Panc1 (cell line): ENCODE results near the gene OLFML3.

ENCODE experiments used
- POLR2AphosphoS5 ChIP-seq: IDR thresholded peaks from 2 replicates; pipeline ENCODE4 v1.6.1; 2012; ENCODE audit warnings: mild to moderate bottlenecking, low read depth, low read length, moderate library complexity
- SIN3A ChIP-seq: IDR thresholded peaks from 2 replicates; pipeline ENCODE4 v1.6.1; 2012; ENCODE audit warnings: low read depth, mild to moderate bottlenecking, low read length, moderate library complexity, borderline replicate concordance; ENCODE audit not compliant: insufficient read depth
- TF ChIP-seq, protein P1 (sequence below): fragments of 450-650 bp; IDR thresholded peaks from 2 replicates; pipeline ENCODE4 v1.5.1; 2017; ENCODE audit warnings: mild to moderate bottlenecking

DNA sequence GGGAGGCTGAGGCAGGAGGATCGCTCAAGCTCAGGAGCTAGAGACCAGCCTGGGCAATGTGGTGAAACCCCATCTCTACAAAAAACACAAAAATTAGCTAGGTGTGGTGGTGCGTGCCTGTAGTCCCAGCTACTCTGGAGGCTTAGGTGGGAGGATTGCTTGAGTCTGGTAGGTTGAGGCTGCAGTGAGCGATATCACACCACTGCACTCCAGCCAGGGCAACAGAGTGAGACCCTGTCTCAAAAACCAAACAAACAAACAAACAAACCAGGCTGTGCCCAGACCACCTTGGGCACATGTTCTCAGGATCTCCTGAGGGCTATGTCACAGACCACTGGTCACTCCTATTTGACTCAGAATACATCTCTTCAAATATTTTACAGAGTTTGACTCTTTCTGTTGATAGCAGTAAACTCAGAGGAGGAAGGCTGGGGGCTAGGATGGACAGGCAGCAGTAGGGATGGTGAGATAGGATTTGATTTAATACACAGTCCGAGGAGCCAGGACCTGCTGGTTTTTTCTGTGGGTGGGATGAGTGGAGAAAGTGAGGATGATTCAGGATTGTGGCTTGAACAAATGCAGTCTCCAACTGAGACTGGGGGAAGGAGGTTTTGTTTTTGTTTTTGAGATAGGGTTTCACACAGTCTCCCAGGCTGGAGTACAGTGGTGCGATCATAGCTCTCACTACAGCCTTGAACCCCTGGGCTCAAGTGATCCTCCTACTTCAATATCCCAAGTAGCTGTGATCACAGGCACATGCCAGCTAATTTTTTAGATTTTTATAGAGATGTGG is 46.5 kb downstream of the OLFML3 start:
- TF ChIP-seq, protein P1, sequence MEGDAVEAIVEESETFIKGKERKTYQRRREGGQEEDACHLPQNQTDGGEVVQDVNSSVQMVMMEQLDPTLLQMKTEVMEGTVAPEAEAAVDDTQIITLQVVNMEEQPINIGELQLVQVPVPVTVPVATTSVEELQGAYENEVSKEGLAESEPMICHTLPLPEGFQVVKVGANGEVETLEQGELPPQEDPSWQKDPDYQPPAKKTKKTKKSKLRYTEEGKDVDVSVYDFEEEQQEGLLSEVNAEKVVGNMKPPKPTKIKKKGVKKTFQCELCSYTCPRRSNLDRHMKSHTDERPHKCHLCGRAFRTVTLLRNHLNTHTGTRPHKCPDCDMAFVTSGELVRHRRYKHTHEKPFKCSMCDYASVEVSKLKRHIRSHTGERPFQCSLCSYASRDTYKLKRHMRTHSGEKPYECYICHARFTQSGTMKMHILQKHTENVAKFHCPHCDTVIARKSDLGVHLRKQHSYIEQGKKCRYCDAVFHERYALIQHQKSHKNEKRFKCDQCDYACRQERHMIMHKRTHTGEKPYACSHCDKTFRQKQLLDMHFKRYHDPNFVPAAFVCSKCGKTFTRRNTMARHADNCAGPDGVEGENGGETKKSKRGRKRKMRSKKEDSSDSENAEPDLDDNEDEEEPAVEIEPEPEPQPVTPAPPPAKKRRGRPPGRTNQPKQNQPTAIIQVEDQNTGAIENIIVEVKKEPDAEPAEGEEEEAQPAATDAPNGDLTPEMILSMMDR, result no peak
- TF ChIP-seq POLR2AphosphoS5 (no peak), SIN3A (no peak)
